Breast epithelium (tissue), 3 donors: ENCODE measurements around the gene SLC6A18.

Experiments used
- CTCF ChIP-seq, 3 donors: fragments of 450-650 bp; IDR thresholded peaks; one replicate each; pipeline ENCODE4 v1.5.1; 2016 to 2017; ENCODE audit warnings: antibody characterized with exemption in 3 of 3, mild to moderate bottlenecking in 3 of 3, moderate library complexity in 3 of 3
- POLR2A ChIP-seq: fragments of 450-650 bp; IDR thresholded peaks from one replicate; pipeline ENCODE4 v1.6.1; 2016; ENCODE audit warnings: antibody characterized with exemption, mild to moderate bottlenecking, moderate library complexity

- TF ChIP-seq CTCF (IDR thresholded peaks at IDR 0.05) (no peak), POLR2A (no peak)
Observed at GRCh38 chr5:1276930-1277329, 51.7 kb downstream of the SLC6A18 start.
